Upper lobe of right lung (tissue), 1 donor: ENCODE measurements around the gene ALX1. TPM values are rescaled to one million over a fixed set of nuclear protein-coding genes. Genes with fewer than 3 reads are reported as not detected.

Experiments used
- ATAC-seq: fragments of 200-7000 bp; cut with Tn5 transposase; one replicate; pipeline ENCODE4 v1.9.1; 2020; ENCODE audit warnings: mild to moderate bottlenecking, moderate library complexity
- DNase-seq: peaks from one replicate; pipeline ENCODE4 v3.0.0-alpha.2; 2020
- H3K27ac ChIP-seq: fragments of 200-600 bp; one replicate; pipeline ENCODE4 v1.8.0; 2022
- H3K27me3 ChIP-seq: fragments of 200-600 bp; one replicate; pipeline ENCODE4 v1.8.0; 2022; ENCODE audit warnings: mild to moderate bottlenecking
- H3K36me3 ChIP-seq: fragments of 200-600 bp; one replicate; pipeline ENCODE4 v1.8.0; 2022
- H3K4me1 ChIP-seq: fragments of 200-600 bp; one replicate; pipeline ENCODE4 v1.8.0; 2022
- H3K4me3 ChIP-seq: fragments of 200-600 bp; one replicate; pipeline ENCODE4 v1.8.0; 2022; ENCODE audit warnings: mild to moderate bottlenecking
- H3K9me3 ChIP-seq: fragments of 200-600 bp; one replicate; pipeline ENCODE4 v1.8.0; 2022
- CTCF ChIP-seq: fragments of 200-600 bp; IDR thresholded peaks from one replicate; pipeline ENCODE4 v1.8.0; 2022; ENCODE audit warnings: antibody characterized with exemption
- intact Hi-C: fragments of 100-400 bp; cut with DNase I; formaldehyde crosslinking; loops from one replicate; pipeline ENCODE4 v1.11.0; 2022
- long read RNA-seq: library from polyadenylated mRNA; unstranded; transcript quantifications from one replicate; pipeline ENCODE4 v2.0.0, GENCODE V29; 2021
- total RNA-seq: library from RNA; stranded (reverse); fragmentation: NEBNext Ultra II Directional; extraction: Animal tissue kit (Norgen Biotek cat#: 25700); gene quantifications from one replicate; pipeline ENCODE4 v1.2.1, GENCODE V29; 2021
- donor health status: DM: no; HTN: yes; CAD: no; lungs with severe emphysema.

The ALX1 gene
- total RNA-seq, result not detected
- long read RNA-seq, result 0 reads

GRCh38 chr12:85280165-85280983 lies at the start of gene ALX1:
TSS of gene ALX1 (plus strand) at chr12:85280220. CDS start at chr12:85280262, 42 bp downstream.
- H3K27ac ChIP-seq, result no peak within 1 kb of the TSS
- ATAC-seq, result peak; percentile 53
- intact Hi-C loops, result no loop called here
- H3K27me3 ChIP-seq, result peaks cover 97% of the 10 kb centered on the region
- TF ChIP-seq CTCF, result no peak
- DNase-seq, result peak; percentile 65
- no peaks in the 10 kb centered on the region for H3K36me3 ChIP-seq
- H3K4me3 ChIP-seq, result peak within 1 kb of the TSS; percentile 33
- no peaks in the 10 kb centered on the region for H3K9me3 ChIP-seq
- peaks cover 11% of the 10 kb centered on the region for H3K4me1 ChIP-seq

- Histone ChIP-seq H3K27me3 (no peaks in the 10 kb centered on the region), H3K36me3 (no peaks in the 10 kb centered on the region), H3K9me3 (no peaks in the 10 kb centered on the region), H3K4me3 (no peak overlapping the region), H3K27ac (no peak overlapping the region), H3K4me1 (no peaks in the 10 kb centered on the region)
- TF ChIP-seq CTCF, result no peak
- no peak for ATAC-seq
- no peak for DNase-seq
- intact Hi-C loops, result no loop called here
Observed at GRCh38 chr12:85237327-85237726, 42.7 kb upstream of the ALX1 start.

- ATAC-seq, result no peak
- Histone ChIP-seq H3K27me3 (no peaks in the 10 kb centered on the region), H3K9me3 (no peaks in the 10 kb centered on the region), H3K27ac (no peak overlapping the region), H3K4me1 (no peaks in the 10 kb centered on the region), H3K4me3 (no peak overlapping the region), H3K36me3 (no peaks in the 10 kb centered on the region)
- intact Hi-C loops, result no loop called here
- no peak for DNase-seq
- no peak for TF ChIP-seq CTCF
Observed at GRCh38 chr12:85244561-85244960, 35.5 kb upstream of the ALX1 start.

GRCh38 chr12:85253853-85254252 lies 26.2 kb upstream of the ALX1 start:
- no peak for ATAC-seq
- Histone ChIP-seq H3K36me3 (no peaks in the 10 kb centered on the region), H3K4me3 (no peak overlapping the region), H3K4me1 (no peaks in the 10 kb centered on the region), H3K27me3 (no peaks in the 10 kb centered on the region), H3K27ac (no peak overlapping the region), H3K9me3 (no peaks in the 10 kb centered on the region)
- TF ChIP-seq CTCF, result no peak
- intact Hi-C loops, result no loop called here
- DNase-seq, result no peak

- DNase-seq, result no peak
- no peak overlapping the region for H3K27ac ChIP-seq
- intact Hi-C loops, result no loop called here
- no peaks in the 10 kb centered on the region for H3K4me1 ChIP-seq
- no peaks in the 10 kb centered on the region for H3K9me3 ChIP-seq
- no peak for TF ChIP-seq CTCF
- ATAC-seq, result no peak
- H3K36me3 ChIP-seq, result no peaks in the 10 kb centered on the region
- H3K27me3 ChIP-seq, result no peaks in the 10 kb centered on the region
- H3K4me3 ChIP-seq, result no peak overlapping the region
Observed at GRCh38 chr12:85257671-85258070, 22.3 kb upstream of the ALX1 start.
